ENCODE results near the gene KRT13. TPM values are rescaled to one million over a fixed set of nuclear protein-coding genes. Genes with fewer than 3 reads are reported as not detected.

KRT13 gene
- polyA plus RNA-seq, 1 donor (not counting 4 experiments of a cell fraction or from before 2014, with no cell fraction given): 24.0 TPM

GRCh38 chr17:41547378-41547841, 42.0 kb upstream of the KRT13 start:
- H2AFZ ChIP-seq (ENCODE audit: control insufficient read depth, low read length): no peak overlapping the region
- H3K9me1 ChIP-seq (ENCODE audit: control insufficient read depth, extremely low read depth, insufficient read depth, low read length): no peaks in the 10 kb centered on the region
- dilution Hi-C loops (cut with MboI; ENCODE audit: extremely low pct_ligation_motif_present, low sequenced_read_pairs): no loop called here
- no peaks in the 10 kb centered on the region for H3K36me3 ChIP-seq (ENCODE audit: control insufficient read depth in 2 of 2, extremely low read depth in 1 of 2, insufficient read depth in 2 of 2, low read length in 2 of 2)
- H3K79me2 ChIP-seq (ENCODE audit: control insufficient read depth, insufficient read depth, low read length): no peaks in the 10 kb centered on the region
- H3K4me2 ChIP-seq (ENCODE audit: control insufficient read depth, extremely low read depth, insufficient read depth, low read depth, low read length): peak overlapping the region; percentile 4
- no peak for FAIRE-seq
- no peak for DNase-seq (ENCODE audit: low read depth, low spot score)
- H3K9ac ChIP-seq (ENCODE audit: control insufficient read depth, extremely low read depth, insufficient read depth, low read length): no peak overlapping the region
- H3K27me3 ChIP-seq (ENCODE audit: control insufficient read depth, extremely low read depth, insufficient read depth, low read length): no peaks in the 10 kb centered on the region
- no peaks in the 10 kb centered on the region for H4K20me1 ChIP-seq (ENCODE audit: control insufficient read depth, extremely low read depth, insufficient read depth, low read length)
- no peak overlapping the region for H3K4me3 ChIP-seq (ENCODE audit: control insufficient read depth in 2 of 3, extremely low read depth in 1 of 3, insufficient read depth in 2 of 3, low read depth in 1 of 3, low read length in 3 of 3)
- TF ChIP-seq EZH2 (IDR thresholded peaks at IDR 0.05; ENCODE audit: low read length) (no peak), CTCF (optimal IDR thresholded peaks at IDR 0.05 in 1 of 3, IDR thresholded peaks at IDR 0.05 in 1 of 3, conservative IDR thresholded peaks at IDR 0.05 in 1 of 3; ENCODE audit: extremely low read depth in 1 of 3, insufficient read depth in 2 of 3, low read length in 3 of 3) (no peak)
- H3K27ac ChIP-seq (ENCODE audit: control insufficient read depth, insufficient read depth, low read length): no peak overlapping the region
- no peaks in the 10 kb centered on the region for H3K9me3 ChIP-seq (ENCODE audit: control insufficient read depth, low read depth, low read length)
- peaks cover 28% of the 10 kb centered on the region for H3K4me1 ChIP-seq (ENCODE audit: control insufficient read depth, extremely low read depth, insufficient read depth, low read length)

- Histone ChIP-seq H3K4me1 (ENCODE audit: control insufficient read depth, extremely low read depth, insufficient read depth, low read length) (peaks cover 28% of the 10 kb centered on the region), H3K36me3 (ENCODE audit: control insufficient read depth in 2 of 2, extremely low read depth in 1 of 2, insufficient read depth in 2 of 2, low read length in 2 of 2) (no peaks in the 10 kb centered on the region), H3K27ac (ENCODE audit: control insufficient read depth, insufficient read depth, low read length) (no peak overlapping the region), H3K9ac (ENCODE audit: control insufficient read depth, extremely low read depth, insufficient read depth, low read length) (no peak overlapping the region), H3K27me3 (ENCODE audit: control insufficient read depth, extremely low read depth, insufficient read depth, low read length) (no peaks in the 10 kb centered on the region), H3K79me2 (ENCODE audit: control insufficient read depth, insufficient read depth, low read length) (no peaks in the 10 kb centered on the region), H3K4me2 (ENCODE audit: control insufficient read depth, extremely low read depth, insufficient read depth, low read depth, low read length) (no peak overlapping the region), H3K4me3 (ENCODE audit: control insufficient read depth in 2 of 3, extremely low read depth in 1 of 3, insufficient read depth in 2 of 3, low read depth in 1 of 3, low read length in 3 of 3) (no peak overlapping the region), H3K9me1 (ENCODE audit: control insufficient read depth, extremely low read depth, insufficient read depth, low read length) (no peaks in the 10 kb centered on the region), H3K9me3 (ENCODE audit: control insufficient read depth, low read depth, low read length) (no peaks in the 10 kb centered on the region), H4K20me1 (ENCODE audit: control insufficient read depth, extremely low read depth, insufficient read depth, low read length) (no peaks in the 10 kb centered on the region), H2AFZ (ENCODE audit: control insufficient read depth, low read length) (no peak overlapping the region)
- dilution Hi-C loops (cut with MboI; ENCODE audit: extremely low pct_ligation_motif_present, low sequenced_read_pairs): no loop called here
- DNase-seq (ENCODE audit: low read depth, low spot score) (no peak), FAIRE-seq (no peak)
- TF ChIP-seq EZH2 (IDR thresholded peaks at IDR 0.05; ENCODE audit: low read length): no peak
- no peak for TF ChIP-seq CTCF (optimal IDR thresholded peaks at IDR 0.05 in 1 of 3, IDR thresholded peaks at IDR 0.05 in 1 of 3, conservative IDR thresholded peaks at IDR 0.05 in 1 of 3; ENCODE audit: extremely low read depth in 1 of 3, insufficient read depth in 2 of 3, low read length in 3 of 3)
Observed at GRCh38 chr17:41546819-41547218, 41.4 kb upstream of the KRT13 start.
